ENCODE data around the gene BCKDHB.
A peak's percentile ranks its signal among the peaks of the same experiment; 100 is the strongest.

BCKDHB gene

DNA sequence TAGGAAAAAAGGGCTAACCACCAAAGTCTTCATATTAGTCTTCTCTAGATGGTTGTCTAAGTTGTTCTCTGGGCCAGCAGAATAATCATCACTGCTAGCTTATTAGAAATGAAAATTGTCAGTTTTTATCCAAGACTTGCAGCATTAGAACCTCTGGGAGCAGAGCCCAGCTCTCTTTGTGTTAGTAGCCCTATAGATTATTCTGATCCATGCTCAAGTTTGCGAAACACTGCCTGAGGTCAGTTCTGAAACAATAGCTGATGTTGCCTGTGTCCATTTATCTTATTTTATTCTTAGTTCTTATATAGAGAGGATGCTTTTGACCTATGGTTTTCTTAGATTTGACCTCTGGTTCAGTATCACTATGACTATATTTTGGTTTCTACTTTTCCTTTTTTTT lies 66.9 kb downstream of the BCKDHB start:
- Histone ChIP-seq H3K27ac (replicated peaks) (no peak overlapping the region), H3K27me3 (ENCODE audit: insufficient read depth, poor library complexity, severe bottlenecking) (no peaks in the 10 kb centered on the region), H3K4me3 (replicated peaks; ENCODE audit: insufficient read depth, low read length) (no peak overlapping the region)
- no peak for DNase-seq (ENCODE audit: low read depth in 1 of 2, low spot score in 1 of 2)
- TF ChIP-seq, protein P1, sequence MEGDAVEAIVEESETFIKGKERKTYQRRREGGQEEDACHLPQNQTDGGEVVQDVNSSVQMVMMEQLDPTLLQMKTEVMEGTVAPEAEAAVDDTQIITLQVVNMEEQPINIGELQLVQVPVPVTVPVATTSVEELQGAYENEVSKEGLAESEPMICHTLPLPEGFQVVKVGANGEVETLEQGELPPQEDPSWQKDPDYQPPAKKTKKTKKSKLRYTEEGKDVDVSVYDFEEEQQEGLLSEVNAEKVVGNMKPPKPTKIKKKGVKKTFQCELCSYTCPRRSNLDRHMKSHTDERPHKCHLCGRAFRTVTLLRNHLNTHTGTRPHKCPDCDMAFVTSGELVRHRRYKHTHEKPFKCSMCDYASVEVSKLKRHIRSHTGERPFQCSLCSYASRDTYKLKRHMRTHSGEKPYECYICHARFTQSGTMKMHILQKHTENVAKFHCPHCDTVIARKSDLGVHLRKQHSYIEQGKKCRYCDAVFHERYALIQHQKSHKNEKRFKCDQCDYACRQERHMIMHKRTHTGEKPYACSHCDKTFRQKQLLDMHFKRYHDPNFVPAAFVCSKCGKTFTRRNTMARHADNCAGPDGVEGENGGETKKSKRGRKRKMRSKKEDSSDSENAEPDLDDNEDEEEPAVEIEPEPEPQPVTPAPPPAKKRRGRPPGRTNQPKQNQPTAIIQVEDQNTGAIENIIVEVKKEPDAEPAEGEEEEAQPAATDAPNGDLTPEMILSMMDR (IDR thresholded peaks at IDR 0.05; ENCODE audit: insufficient read depth, low read length) = no peak
- TF ChIP-seq GABPA (IDR thresholded peaks at IDR 0.05; ENCODE audit: low read depth) (no peak), POLR2AphosphoS5 (IDR thresholded peaks at IDR 0.05; ENCODE audit: low read depth) (no peak), SPI1 (IDR thresholded peaks at IDR 0.05; ENCODE audit: borderline replicate concordance, low read depth) (no peak)
- TF ChIP-seq, protein P2, sequence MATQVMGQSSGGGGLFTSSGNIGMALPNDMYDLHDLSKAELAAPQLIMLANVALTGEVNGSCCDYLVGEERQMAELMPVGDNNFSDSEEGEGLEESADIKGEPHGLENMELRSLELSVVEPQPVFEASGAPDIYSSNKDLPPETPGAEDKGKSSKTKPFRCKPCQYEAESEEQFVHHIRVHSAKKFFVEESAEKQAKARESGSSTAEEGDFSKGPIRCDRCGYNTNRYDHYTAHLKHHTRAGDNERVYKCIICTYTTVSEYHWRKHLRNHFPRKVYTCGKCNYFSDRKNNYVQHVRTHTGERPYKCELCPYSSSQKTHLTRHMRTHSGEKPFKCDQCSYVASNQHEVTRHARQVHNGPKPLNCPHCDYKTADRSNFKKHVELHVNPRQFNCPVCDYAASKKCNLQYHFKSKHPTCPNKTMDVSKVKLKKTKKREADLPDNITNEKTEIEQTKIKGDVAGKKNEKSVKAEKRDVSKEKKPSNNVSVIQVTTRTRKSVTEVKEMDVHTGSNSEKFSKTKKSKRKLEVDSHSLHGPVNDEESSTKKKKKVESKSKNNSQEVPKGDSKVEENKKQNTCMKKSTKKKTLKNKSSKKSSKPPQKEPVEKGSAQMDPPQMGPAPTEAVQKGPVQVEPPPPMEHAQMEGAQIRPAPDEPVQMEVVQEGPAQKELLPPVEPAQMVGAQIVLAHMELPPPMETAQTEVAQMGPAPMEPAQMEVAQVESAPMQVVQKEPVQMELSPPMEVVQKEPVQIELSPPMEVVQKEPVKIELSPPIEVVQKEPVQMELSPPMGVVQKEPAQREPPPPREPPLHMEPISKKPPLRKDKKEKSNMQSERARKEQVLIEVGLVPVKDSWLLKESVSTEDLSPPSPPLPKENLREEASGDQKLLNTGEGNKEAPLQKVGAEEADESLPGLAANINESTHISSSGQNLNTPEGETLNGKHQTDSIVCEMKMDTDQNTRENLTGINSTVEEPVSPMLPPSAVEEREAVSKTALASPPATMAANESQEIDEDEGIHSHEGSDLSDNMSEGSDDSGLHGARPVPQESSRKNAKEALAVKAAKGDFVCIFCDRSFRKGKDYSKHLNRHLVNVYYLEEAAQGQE (IDR thresholded peaks at IDR 0.05; ENCODE audit: insufficient replicate concordance, low read depth) = no peak

DNA sequence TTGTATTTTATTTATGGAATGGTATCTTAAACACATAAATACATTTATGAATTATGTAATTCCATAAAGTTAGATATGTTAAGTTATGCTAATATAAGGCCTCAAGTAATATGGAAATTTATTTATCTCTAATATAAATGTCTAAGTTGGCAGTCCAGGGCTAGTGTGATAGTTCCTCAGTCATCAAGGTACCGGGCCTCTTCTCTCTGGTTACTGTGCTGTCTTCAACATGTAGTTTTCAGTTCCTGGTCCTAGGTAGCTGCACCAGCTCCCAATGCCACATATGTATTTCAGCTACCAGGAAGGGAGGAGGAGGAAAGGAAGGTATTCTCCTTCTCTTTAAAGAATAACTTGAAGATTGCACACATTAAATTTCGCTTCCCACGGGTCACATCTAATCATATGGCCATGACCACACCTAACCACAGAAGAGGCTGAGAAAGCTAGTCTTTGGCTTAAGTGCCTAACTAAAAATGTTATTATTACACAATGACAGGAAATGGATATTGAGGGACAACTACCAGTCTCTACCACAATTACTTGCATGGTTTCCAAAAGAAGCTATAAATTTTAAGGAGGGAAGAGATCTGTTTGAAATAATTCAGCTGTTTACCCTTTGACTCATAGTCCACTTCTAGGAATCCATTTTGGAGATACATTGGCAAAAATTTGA lies 68.6 kb downstream of the BCKDHB start:
- peak; percentile 40 to 42 for DNase-seq (ENCODE audit: low read depth in 1 of 2, low spot score in 1 of 2)
- no peak overlapping the region for H3K27ac ChIP-seq (replicated peaks)

DNA sequence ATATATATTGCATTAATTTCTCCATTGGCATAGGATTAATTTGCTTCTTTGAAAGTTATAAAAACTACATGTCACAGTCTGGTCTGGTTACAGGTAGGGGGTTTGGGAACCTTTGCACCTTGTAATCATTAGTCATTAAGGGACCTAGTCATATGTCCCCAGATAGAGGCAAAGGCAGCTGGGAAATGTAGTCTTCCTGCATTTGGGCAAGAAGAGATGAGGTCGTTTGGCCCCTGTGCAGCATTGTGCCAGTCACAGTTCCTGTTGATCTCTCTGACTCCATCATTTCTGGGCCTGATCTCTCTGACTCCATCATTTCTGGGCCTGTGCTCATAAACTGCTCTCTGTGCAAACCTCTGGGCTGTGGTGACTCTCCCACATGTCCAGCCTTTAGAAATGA lies 73.2 kb downstream of the BCKDHB start:
- Histone ChIP-seq H3K27me3 (ENCODE audit: insufficient read depth, poor library complexity, severe bottlenecking) (no peaks in the 10 kb centered on the region), H3K4me3 (replicated peaks; ENCODE audit: insufficient read depth, low read length) (no peak overlapping the region), H3K27ac (replicated peaks) (no peak overlapping the region)
- TF ChIP-seq POLR2AphosphoS5 (IDR thresholded peaks at IDR 0.05; ENCODE audit: low read depth) (no peak), GABPA (IDR thresholded peaks at IDR 0.05; ENCODE audit: low read depth) (no peak), SPI1 (IDR thresholded peaks at IDR 0.05; ENCODE audit: borderline replicate concordance, low read depth) (no peak)
- TF ChIP-seq, protein P1 (IDR thresholded peaks at IDR 0.05; ENCODE audit: insufficient read depth, low read length) = no peak
- TF ChIP-seq, protein P2 (IDR thresholded peaks at IDR 0.05; ENCODE audit: insufficient replicate concordance, low read depth) = no peak
- no peak for DNase-seq (ENCODE audit: low read depth in 1 of 2, low spot score in 1 of 2)

More for the DNA sequence above, 68.6 kb downstream of the BCKDHB start:
- no peaks in the 10 kb centered on the region for H3K27me3 ChIP-seq (ENCODE audit: insufficient read depth, poor library complexity, severe bottlenecking)
- TF ChIP-seq POLR2AphosphoS5 (IDR thresholded peaks at IDR 0.05; ENCODE audit: low read depth) (peak; percentile 52; the same call in 1 of the 2 replicates), GABPA (IDR thresholded peaks at IDR 0.05; ENCODE audit: low read depth) (no peak)
- H3K4me3 ChIP-seq (replicated peaks; ENCODE audit: insufficient read depth, low read length) = no peak overlapping the region

DNA sequence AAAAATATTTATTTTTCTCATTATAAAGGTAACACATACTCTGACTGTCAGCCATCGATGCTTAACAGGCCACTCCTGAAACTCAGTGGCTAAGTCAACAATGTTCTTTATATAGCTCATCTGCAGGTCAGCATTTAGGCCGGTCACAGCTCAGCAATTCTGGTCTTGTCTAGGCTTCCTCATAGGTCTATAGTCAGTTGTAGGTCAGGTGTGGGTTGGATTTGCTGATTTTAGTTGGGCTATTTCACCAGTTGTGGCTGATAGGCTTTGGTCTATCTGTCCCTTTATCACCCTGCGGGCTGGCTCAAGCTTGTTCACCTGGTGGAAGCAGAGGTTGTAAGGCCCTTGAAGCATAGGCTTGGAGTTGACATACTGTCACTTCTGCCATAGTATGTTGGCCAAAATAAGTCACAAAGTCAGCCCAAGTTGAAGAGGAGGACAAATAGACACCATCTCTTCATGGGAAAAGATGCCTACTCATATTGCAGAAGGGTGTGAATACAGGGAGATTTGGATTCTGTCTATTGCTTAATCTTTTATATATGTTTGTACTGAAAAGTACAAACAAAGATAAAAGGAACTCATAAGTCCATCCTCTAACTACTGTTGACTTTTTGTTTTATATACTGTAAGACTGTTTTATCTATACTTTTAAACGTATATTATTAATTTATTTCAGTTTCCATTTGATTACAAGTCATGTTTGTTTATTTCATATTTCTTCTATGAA lies 75.0 kb downstream of the BCKDHB start:
- Histone ChIP-seq H3K4me3 (replicated peaks; ENCODE audit: insufficient read depth, low read length) (no peak overlapping the region), H3K27ac (replicated peaks) (no peak overlapping the region), H3K27me3 (ENCODE audit: insufficient read depth, poor library complexity, severe bottlenecking) (no peaks in the 10 kb centered on the region)
- TF ChIP-seq GABPA (IDR thresholded peaks at IDR 0.05; ENCODE audit: low read depth) (no peak), POLR2AphosphoS5 (IDR thresholded peaks at IDR 0.05; ENCODE audit: low read depth) (no peak), SPI1 (IDR thresholded peaks at IDR 0.05; ENCODE audit: borderline replicate concordance, low read depth) (no peak)
- TF ChIP-seq, protein P2 (IDR thresholded peaks at IDR 0.05; ENCODE audit: insufficient replicate concordance, low read depth) = no peak
- TF ChIP-seq, protein P1 (IDR thresholded peaks at IDR 0.05; ENCODE audit: insufficient read depth, low read length) = no peak
- DNase-seq (ENCODE audit: low read depth in 1 of 2, low spot score in 1 of 2) = no peak

Data from HL-60 (cell line).